ENCODE results near the gene HIP1R. TPM values are rescaled to one million over a fixed set of nuclear protein-coding genes. Genes with fewer than 3 reads are reported as not detected.

HIP1R gene
- total and polyA plus RNA-seq, 10 of the 15 experiments (the other 5 are each of a cell fraction or from before 2014, with no cell fraction given): 0.18 to 27.7 (median 11.7) TPM

- no peaks in the 10 kb centered on the region for H3K36me3 ChIP-seq (ENCODE audit: control insufficient read depth in 2 of 2, insufficient read depth in 2 of 2, low read length in 1 of 2)
- no TSS peak for BruUV-seq (replicated peaks)
- no peaks in the 10 kb centered on the region for H4K20me1 ChIP-seq (ENCODE audit: control insufficient read depth, insufficient read depth)
- no peaks in the 10 kb centered on the region for H3K79me2 ChIP-seq (ENCODE audit: control insufficient read depth, insufficient read depth, low read length)
- RAD21 ChIA-PET (ENCODE audit: unreplicated experiment): interaction anchor here (1.3 kb wide), 1 partner anchor 37 kb away, joined by 3 read pairs; no protein-coding TSS in a partner anchor
- H3K27me3 ChIP-seq (replicated peaks in 1 of 2; ENCODE audit: control insufficient read depth in 2 of 2, insufficient read depth in 2 of 2, low read length in 1 of 2): peaks cover 2 to 7% of the 10 kb centered on the region in 2 experiments; a peak in 2 of 4 replicates
- in situ Hi-C loops (cut with MboI) (no loop called here), intact Hi-C loops (cut with micrococcal nuclease; ENCODE audit: unreplicated experiment) (no loop called here)
- SMC1A ChIA-PET (ENCODE audit: uncharacterized antibody, unreplicated experiment): no interaction called here
- FAIRE-seq: no peak
- POLR2A ChIA-PET: no interaction called here
- no peak overlapping the region for H3K9ac ChIP-seq (ENCODE audit: control insufficient read depth, insufficient read depth, low read length)
- H3K27ac ChIP-seq (ENCODE audit: control insufficient read depth, insufficient read depth): no peak overlapping the region
- no peak overlapping the region for H2AFZ ChIP-seq (ENCODE audit: control insufficient read depth, low read depth, low read length)
- H3K4me1 ChIP-seq (ENCODE audit: control insufficient read depth, insufficient read depth, low read length): peaks cover 4% of the 10 kb centered on the region
- no peak for TF ChIP-seq HDGF (IDR thresholded peaks at IDR 0.05)
- no peak for TF ChIP-seq YY1 (IDR thresholded peaks at IDR 0.05; ENCODE audit: low read depth, low read length)
- no peak for TF ChIP-seq CBX5 (IDR thresholded peaks at IDR 0.05; ENCODE audit: low read depth)
- no peak for TF ChIP-seq MTA2 (IDR thresholded peaks at IDR 0.05; ENCODE audit: low read depth)
- no peak for TF ChIP-seq SMC3 (IDR thresholded peaks at IDR 0.05; ENCODE audit: borderline replicate concordance, low read length)
- no peak for TF ChIP-seq IKZF2 (IDR thresholded peaks at IDR 0.05)
- TF ChIP-seq BRCA1 (IDR thresholded peaks at IDR 0.05; ENCODE audit: low read depth, low read length): no peak
- TF ChIP-seq SMAD5 (IDR thresholded peaks at IDR 0.05; ENCODE audit: low read depth): no peak
- TF ChIP-seq SRF (IDR thresholded peaks at IDR 0.05; ENCODE audit: low read depth in 2 of 2, low read length in 2 of 2): no peak
- TF ChIP-seq TBL1XR1 (IDR thresholded peaks at IDR 0.05; ENCODE audit: low read depth, low read length): no peak
- no peak for TF ChIP-seq IRF4 (IDR thresholded peaks at IDR 0.05; ENCODE audit: low read depth, low read length)
- TF ChIP-seq NR2C2 (IDR thresholded peaks at IDR 0.05; ENCODE audit: borderline replicate concordance, control insufficient read depth, insufficient read length, low read depth): no peak
- no peak for TF ChIP-seq ZBTB4 (CRISPR knock-in tag; IDR thresholded peaks at IDR 0.05)
- TF ChIP-seq NFYB (IDR thresholded peaks at IDR 0.05; ENCODE audit: insufficient read depth, low read depth, low read length): no peak
- no peak for TF ChIP-seq BMI1 (IDR thresholded peaks at IDR 0.05; ENCODE audit: borderline replicate concordance)
- no peak for TF ChIP-seq ESRRA (IDR thresholded peaks at IDR 0.05; ENCODE audit: low read length)
- TF ChIP-seq RAD21 (IDR thresholded peaks at IDR 0.05; ENCODE audit: insufficient read depth, low read depth, low read length): no peak
- no peak for TF ChIP-seq NFXL1 (IDR thresholded peaks at IDR 0.05; ENCODE audit: borderline replicate concordance)
- TF ChIP-seq ZNF207 (IDR thresholded peaks at IDR 0.05; ENCODE audit: borderline replicate concordance): no peak
- no peaks in the 10 kb centered on the region; the same call in 2 of the 3 replicates for H3K9me3 ChIP-seq (replicated peaks; ENCODE audit: control insufficient read depth, insufficient read depth, low read length)
- no peak overlapping the region for H3K4me2 ChIP-seq (ENCODE audit: control insufficient read depth, insufficient read depth)
- no peak for ATAC-seq
- no peak overlapping the region for H3K4me3 ChIP-seq
- 33% methylated on average over 7 of the region's 7 CpGs for WGBS (ENCODE audit: insufficient coverage, insufficient replicate concordance, low lambda C conversion rate, missing lambda C conversion rate)
- CTCF ChIA-PET: interaction anchor here (1.3 to 1.4 kb wide), 2 partner anchors 36 to 37 kb away, joined by 3 read pairs; no protein-coding TSS in a partner anchor
- no peak for DNase-seq (ENCODE audit: low read depth, low spot score)
Observed at GRCh38 chr12:122830517-122831214, 4.6 kb upstream of the HIP1R start.

All from GM12878 (cell line).